ENCODE measurements around the gene GFI1B.

DNA sequence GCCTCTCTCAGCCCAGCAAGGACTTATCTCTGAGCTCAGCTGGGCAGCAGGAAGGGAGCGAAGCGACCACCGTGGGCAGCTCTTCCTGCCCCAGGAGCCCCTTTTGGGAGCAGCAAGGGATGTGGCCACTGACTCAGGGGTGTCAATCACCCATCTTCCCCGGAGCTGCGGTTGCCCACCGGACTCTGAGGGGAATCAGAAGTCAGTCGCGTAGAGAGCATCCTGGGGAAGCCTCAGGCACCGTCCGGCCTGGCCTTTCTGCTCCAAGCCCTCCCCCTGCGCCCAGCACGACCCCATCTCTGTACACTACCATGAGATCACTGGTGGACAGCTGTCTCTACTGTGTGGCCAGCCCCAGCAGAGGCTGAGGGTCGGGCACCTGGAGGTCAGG is 24.6 kb downstream of the GFI1B start:
- no peak for TF ChIP-seq POLR2A (IDR thresholded peaks at IDR 0.05)
- TF ChIP-seq, protein P1, sequence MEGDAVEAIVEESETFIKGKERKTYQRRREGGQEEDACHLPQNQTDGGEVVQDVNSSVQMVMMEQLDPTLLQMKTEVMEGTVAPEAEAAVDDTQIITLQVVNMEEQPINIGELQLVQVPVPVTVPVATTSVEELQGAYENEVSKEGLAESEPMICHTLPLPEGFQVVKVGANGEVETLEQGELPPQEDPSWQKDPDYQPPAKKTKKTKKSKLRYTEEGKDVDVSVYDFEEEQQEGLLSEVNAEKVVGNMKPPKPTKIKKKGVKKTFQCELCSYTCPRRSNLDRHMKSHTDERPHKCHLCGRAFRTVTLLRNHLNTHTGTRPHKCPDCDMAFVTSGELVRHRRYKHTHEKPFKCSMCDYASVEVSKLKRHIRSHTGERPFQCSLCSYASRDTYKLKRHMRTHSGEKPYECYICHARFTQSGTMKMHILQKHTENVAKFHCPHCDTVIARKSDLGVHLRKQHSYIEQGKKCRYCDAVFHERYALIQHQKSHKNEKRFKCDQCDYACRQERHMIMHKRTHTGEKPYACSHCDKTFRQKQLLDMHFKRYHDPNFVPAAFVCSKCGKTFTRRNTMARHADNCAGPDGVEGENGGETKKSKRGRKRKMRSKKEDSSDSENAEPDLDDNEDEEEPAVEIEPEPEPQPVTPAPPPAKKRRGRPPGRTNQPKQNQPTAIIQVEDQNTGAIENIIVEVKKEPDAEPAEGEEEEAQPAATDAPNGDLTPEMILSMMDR (IDR thresholded peaks at IDR 0.05): no peak

Measured in thyroid gland (tissue), 4 donors.